Testis (tissue), 2 donors: Measurements from ENCODE around the gene CAPRIN1.

Experiments used
- CTCF ChIP-seq, 3 experiments: fragments of 450-650 bp in 2 of 3; fragments of 200-600 bp in 1 of 3; sonication (generic) in 1 of 3; IDR thresholded peaks; one replicate each; pipeline ENCODE4 v1.5.1; 2016 to 2019; ENCODE audit warnings: antibody characterized with exemption in 3 of 3, mild to moderate bottlenecking in 2 of 3, moderate library complexity in 1 of 3
- POLR2A ChIP-seq: fragments of 450-650 bp; IDR thresholded peaks from one replicate; pipeline ENCODE4 v1.6.1; 2017; ENCODE audit warnings: antibody characterized with exemption, mild to moderate bottlenecking, moderate library complexity

- no peak for TF ChIP-seq CTCF (IDR thresholded peaks at IDR 0.05)
- no peak for TF ChIP-seq POLR2A
These were observed 97.7 kb downstream of the CAPRIN1 start for GRCh38 chr11:34149274-34149673.
